HG02884 (cell line): ENCODE results near the gene CEACAM20.
"Not testable (repeated sequence)": the region's sequence is repeated elsewhere in the genome, so short reads cannot be mapped to it uniquely, and the experiment has no call there.

ENCODE experiments used
- ATAC-seq: cut with Tn5 transposase; IDR thresholded peaks from one replicate; pipeline ENCODE4 v1.9.1; 2021; ENCODE audit warnings: mild to moderate bottlenecking, moderate library complexity; ENCODE audit not compliant: unreplicated experiment

CEACAM20 gene

DNA sequence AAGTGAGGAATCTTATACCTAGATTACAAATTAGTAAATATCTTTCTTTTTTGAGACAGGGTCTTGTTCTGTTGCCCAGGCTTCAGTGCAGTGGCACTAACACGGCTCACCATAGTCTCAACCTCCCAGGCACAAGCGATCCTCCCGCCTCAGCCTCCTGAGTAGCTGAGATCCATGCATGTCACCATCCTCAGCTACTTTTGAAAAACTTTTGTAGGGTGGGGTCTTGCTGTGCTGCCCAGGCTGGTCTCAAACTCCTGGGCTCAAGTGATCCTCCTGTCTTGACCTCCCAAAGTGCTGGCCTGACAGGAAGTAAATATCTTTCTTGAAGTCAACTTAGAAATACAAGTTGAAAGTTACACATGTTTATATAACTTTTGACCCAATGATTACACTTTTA, 20.0 kb upstream of the CEACAM20 start:
- no peak for ATAC-seq

- ATAC-seq, result no peak
Observed at GRCh38 chr19:44548736-44549135, 19.3 kb upstream of the CEACAM20 start.

GRCh38 chr19:44544031-44544430, 14.6 kb upstream of the CEACAM20 start:
- no peak for ATAC-seq

DNA sequence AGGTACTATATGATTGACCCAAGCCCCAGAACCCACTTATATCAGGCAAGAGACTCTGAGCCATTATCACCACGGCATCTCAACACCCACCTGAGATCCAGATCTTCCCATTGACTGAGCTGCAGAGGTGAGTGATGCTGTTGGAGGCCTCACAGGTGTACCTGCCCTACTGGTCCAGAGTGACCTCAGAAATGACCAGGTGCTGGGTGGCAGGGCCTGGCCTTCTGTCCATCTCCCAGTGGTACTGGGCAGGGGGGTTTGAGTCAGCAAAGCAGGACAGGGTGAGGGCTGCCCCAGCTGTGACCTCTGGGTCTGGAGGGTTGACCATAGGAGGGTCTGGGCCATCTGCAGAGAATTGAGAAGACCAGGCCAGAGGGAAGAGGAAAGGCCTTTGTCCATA, 13.2 kb upstream of the CEACAM20 start:
- no peak for ATAC-seq

- no peak for ATAC-seq
Observed at GRCh38 chr19:44540736-44541135, 11.3 kb upstream of the CEACAM20 start.

DNA sequence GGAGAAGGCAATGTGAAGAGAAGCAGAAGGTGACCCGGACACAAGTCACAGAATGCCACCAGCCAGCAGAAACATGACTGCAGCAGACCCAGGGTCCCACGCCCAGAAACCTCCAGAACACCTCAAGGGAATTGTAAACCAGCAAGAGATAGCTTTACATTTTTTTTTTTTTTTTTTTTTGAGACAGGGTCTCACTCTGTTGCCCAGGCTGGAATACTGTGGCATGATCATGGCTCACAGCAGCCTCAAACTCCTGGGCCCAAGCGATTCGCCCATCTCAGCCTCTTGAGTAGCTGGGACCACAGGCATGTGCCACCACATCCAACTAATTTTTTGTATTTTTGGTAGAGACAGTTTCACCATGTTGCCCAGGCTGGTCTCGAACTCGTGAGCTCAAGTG, 10.5 kb upstream of the CEACAM20 start:
- no peak for ATAC-seq

DNA sequence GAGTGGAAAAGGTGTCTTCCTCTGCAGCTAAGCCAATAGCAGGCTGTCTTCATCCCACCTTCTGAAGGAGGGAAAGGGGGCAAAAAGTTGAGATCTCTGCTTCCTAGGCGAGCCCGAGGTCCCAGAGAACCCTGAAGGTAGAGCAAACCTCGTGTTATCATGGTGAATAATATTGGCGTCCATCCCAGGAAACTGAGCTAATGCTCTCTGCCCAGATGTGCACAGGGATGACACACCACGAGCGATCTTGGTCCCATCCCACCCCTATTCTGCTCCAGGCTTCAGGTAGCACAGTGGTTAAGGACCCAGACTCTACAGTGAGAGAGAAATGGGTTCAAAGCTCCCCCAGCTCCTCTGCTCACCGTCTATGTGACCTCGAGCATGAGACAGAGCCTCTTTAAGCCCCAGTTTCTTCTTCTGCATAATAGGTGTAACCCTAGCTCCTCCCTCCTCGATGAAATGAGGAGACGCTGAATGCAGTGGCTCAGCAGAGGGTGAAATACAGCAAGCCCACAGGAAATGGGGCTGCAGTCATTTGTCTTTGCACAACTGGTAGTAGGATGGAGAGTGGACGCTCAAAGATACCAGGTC, 9.9 kb upstream of the CEACAM20 start:
- ATAC-seq, result no peak

DNA sequence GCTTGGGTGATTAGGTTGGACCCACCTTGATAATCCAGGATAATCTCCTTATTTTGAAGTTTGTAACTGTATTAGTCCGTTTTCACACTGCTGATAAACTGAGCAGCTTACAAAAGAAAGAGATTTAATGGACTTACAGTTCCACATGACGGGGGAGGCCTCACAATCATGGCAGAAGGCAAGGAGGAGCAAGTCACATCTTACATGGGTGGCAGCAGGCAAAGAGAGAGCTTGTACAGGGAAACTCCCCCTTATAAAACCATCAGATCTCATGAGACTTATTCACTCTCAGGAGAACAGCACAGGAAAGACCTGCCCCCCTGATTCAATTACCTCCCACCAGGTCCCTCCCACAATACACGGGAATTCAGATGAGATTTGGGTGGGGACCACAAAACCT, 5.9 kb upstream of the CEACAM20 start:
- not testable (repeated sequence) for ATAC-seq

DNA sequence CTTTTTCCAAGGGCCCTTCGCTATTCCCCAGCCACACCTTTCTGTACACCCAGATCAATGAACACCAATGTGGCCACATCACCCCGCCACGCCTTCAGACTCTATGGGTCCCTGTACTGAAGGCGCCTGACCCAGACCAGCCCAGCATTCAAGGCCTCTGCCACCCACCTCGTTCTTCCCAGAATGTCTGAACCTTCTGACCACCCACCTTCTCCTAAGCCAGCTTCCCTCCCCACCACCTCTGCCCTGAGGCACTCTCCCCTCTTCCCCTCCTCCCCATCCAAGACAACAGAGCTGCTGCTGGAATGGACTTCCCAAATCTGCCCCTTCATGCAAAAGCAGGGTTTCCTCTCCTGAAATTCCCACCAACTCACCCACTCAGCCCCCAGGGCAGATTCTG, 3.3 kb upstream of the CEACAM20 start:
- ATAC-seq, result no peak

DNA sequence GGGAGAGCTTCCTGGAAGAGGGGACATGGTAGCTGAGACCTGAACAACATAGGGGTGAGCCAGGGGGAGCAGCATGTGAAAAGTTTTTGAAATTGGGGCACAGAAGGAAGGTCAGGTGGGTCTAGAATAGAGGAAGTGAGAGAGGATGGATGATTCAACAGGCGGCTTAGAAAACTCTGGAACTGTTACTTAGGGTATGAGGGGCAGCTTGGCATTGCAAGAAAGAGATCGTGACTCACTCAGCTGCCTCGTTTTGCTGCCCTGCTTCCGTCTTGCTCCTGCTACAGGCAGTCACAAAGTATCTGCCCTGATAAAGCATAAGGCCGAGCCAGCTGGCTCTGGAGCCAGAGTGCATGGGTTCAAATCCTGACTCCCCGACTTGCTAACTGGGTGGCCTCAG, 1.3 kb upstream of the CEACAM20 start:
- no peak for ATAC-seq

DNA sequence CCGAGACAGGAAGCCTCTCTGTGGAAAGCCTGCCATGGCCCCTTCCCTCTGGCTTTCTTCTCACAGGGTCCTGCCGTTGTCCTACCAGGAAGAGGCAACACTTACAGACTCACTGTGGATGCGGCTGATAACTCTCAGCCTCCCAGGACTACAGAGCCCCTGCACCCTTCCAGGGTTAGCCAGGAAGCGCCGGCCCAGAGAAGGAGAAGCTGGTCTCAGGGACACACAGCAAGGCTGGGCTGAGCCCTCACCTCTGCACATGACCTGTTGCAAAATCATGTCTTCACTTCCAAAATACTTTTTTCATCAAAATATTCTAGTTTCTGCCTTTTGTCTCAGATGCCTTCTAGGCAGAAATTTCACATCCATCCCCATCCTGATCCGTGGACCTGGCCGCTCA, 1.9 kb downstream of the CEACAM20 start:
- no peak for ATAC-seq

DNA sequence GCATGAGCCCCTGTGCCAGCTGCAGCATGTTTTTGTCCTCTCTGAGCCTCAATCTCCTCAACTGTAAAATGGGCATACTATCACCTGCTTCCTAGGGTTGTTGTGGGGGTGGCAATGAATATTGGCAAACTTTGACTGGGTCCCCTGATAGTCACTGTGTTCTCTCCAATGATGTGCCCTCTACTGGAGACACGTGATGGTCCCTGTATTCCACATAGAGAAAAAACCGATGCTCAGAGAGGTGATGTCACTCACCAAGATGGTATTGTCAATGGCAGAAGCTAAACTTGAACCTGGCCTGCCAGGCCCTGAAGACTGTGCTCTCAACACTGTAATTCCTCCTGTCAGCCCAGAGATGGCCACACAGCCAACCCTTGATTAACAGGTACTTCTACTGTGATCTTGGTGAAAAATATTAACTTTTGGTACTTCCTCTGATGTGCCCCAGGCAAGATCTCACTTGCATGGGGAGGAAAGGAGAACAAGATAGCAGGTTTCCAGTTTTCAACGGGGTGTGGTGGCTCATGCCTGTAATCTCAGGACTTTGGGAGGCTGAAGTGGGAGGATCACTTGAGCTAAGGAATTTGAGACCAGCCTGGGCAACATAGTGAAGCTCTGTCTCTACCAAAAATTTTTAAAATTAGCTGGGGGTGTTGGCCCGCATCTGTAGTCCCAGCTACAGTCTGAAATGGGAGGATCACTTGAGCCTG, 3.6 kb downstream of the CEACAM20 start:
- ATAC-seq, result no peak

DNA sequence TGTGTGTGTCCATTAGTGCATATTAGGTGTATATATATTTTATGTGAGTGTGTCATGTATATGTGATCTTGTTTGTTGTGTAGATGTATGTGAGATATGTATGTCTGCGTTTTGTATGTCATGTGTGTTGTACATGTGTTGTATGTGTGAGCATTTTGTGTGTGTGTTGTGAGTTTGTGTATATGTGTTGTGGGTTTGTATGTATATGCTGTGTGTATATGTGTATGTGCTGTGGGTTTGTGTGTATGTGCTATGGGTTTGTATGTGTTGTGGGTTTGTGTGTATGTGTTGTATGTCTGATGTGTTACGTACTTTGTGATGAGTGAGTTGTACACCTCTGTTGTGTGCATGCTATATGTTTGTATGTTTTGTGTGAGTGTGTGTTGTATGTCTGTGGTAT, 8.1 kb downstream of the CEACAM20 start:
- no peak for ATAC-seq

GRCh38 chr19:44517146-44517545, 12.3 kb downstream of the CEACAM20 start:
- no peak for ATAC-seq

DNA sequence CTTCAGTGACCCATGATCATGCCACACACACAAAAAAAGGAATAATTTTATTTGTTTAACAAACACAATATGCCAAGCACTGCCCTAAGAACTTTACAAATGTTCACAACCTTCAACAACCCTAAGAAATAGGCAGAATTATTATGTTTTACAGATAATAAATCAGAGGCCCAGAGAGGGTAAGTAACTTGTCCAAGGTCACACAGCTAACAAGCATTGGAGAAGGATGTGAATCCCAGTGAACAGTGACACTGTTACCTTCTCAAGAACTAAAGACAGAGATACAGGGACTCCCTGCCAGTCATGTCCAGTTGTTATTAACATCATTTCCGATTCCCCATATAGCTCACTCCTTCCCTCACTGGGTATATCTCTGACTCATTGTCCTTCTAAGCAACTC, 13.6 kb downstream of the CEACAM20 start:
- ATAC-seq, result no peak

- no peak for ATAC-seq
Observed at GRCh38 chr19:44515031-44515430, 14.4 kb downstream of the CEACAM20 start.

DNA sequence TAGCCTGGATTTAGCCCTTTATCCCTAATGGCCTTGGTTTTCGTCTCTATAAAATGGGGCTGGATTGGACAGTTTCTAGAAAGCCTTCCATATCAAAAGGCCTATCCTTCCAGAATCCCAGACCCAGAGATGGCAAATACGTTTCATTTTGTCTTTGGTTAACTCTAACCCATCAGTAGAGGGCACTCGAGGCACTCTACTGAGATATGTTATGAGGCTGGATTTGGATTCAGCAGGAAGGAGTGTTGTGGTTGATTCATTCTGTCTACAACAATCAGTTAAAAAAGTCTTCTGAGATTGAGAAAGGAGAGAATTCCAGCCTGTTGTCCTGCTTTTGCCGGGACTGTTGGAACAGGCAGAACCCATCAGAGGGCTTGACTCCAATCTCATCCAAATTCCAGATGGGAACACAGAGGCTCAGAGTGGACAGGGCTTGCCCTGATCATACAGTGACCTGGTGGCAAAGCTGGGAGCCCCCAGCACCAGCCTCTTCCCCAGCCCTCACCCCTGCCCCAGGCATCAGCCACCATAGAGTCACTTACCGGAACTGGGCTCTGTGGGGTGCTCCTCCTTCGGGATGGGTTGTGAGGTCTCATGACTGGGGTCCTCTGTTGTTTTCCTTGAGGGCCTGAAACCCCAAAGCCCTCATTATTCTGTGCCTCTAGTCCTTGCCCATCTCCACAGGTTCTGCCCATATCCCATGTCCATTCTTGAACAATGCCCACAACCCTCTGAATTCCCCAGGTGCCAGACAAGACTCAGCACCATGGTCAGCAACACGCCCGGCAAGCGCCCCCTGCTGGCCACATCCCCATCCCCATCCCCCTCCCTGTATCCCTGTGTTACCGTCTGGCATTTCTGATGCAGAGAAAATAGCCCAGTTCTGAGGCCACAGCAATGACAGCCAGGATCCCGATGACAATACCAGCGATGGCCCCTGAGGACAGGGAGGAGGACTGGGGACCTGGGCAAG, 16.9 kb downstream of the CEACAM20 start:
- no peak for ATAC-seq

DNA sequence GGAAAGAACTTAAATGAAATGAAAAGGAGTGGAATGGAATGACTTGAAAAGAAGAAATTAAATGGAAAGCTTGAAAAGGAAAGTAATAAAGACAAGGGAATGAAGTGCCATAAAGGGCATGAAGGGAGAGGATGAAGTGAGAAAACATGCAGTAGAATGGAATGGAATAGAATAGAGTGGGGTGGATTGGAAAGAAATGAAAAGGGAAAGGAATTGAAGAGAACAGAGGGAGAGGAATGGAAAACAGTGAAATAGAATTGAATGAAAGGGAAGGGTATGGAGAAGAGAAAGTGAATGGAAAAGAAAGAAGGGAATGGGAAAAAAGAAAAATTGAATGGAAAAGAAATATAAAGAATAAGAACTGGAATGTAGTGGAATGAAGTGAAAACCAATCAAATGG, 20.0 kb downstream of the CEACAM20 start:
- no peak for ATAC-seq

- peak; percentile 86 for ATAC-seq
Observed at GRCh38 chr19:44499962-44500949, 29.2 kb downstream of the CEACAM20 start, which contains the start of gene ZNF180. Gene ZNF180 (minus strand): TSS chr19:44500522. CDS start chr19:44497334, 3,188 bp downstream.

DNA sequence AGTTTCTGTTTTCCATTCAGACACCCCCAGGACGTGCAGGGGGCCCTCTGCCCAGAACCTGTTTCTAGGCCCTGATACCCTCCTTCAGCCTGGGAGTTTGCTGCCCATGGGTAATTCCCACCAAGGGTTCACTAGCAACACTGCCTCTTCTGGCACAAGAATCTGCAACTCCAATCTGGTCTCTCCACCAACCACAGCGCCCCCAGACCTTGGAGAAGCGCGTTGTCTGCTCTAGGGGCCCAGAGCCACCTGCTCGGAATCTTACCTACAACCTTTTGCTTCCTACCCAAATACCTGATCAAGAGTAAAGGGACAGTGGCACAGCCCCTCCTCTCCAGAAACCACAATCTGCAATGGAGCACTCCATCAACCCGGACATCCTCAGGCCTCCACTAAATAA, 29.9 kb downstream of the CEACAM20 start:
- no peak for ATAC-seq
